Measurements from ENCODE around the gene DPYD.

The DPYD gene

DNA sequence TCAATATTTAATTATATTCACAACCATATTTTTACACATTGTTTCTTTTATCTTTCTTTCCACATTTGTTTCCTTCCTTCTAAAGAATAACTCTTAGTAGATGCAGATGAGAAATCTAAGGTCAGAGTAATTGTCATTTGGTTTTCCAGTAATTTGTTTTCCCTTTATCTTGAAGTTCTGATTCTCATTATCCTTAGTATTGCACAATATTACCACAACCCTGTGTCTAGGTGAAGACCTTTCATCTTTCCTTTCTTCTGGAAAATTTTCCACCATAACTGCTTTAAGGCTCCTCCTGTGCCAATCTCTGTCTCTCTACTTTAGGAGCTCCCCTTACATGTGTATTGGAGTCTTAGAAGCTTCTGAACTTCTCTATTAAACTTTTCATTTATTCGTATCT, 209.0 kb downstream of the DPYD start:
- H3K4me3 ChIP-seq (ENCODE audit: low read depth, low read length) = no peak overlapping the region
- TF ChIP-seq, protein P1, sequence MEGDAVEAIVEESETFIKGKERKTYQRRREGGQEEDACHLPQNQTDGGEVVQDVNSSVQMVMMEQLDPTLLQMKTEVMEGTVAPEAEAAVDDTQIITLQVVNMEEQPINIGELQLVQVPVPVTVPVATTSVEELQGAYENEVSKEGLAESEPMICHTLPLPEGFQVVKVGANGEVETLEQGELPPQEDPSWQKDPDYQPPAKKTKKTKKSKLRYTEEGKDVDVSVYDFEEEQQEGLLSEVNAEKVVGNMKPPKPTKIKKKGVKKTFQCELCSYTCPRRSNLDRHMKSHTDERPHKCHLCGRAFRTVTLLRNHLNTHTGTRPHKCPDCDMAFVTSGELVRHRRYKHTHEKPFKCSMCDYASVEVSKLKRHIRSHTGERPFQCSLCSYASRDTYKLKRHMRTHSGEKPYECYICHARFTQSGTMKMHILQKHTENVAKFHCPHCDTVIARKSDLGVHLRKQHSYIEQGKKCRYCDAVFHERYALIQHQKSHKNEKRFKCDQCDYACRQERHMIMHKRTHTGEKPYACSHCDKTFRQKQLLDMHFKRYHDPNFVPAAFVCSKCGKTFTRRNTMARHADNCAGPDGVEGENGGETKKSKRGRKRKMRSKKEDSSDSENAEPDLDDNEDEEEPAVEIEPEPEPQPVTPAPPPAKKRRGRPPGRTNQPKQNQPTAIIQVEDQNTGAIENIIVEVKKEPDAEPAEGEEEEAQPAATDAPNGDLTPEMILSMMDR (IDR thresholded peaks at IDR 0.05; ENCODE audit: borderline replicate concordance, insufficient read depth, low read depth, low read length) = no peak

- TF ChIP-seq, protein P1 (IDR thresholded peaks at IDR 0.05; ENCODE audit: borderline replicate concordance, insufficient read depth, low read depth, low read length) = no peak
- no peak overlapping the region for H3K4me3 ChIP-seq (ENCODE audit: low read depth, low read length)
Measured at GRCh38 chr1:97693601-97694000, 227.2 kb downstream of the DPYD start.

- H3K4me3 ChIP-seq (ENCODE audit: low read depth, low read length) = no peak overlapping the region
- TF ChIP-seq, protein P1 (IDR thresholded peaks at IDR 0.05; ENCODE audit: borderline replicate concordance, insufficient read depth, low read depth, low read length) = no peak
Measured at GRCh38 chr1:97691325-97691724, 229.5 kb downstream of the DPYD start.

DNA sequence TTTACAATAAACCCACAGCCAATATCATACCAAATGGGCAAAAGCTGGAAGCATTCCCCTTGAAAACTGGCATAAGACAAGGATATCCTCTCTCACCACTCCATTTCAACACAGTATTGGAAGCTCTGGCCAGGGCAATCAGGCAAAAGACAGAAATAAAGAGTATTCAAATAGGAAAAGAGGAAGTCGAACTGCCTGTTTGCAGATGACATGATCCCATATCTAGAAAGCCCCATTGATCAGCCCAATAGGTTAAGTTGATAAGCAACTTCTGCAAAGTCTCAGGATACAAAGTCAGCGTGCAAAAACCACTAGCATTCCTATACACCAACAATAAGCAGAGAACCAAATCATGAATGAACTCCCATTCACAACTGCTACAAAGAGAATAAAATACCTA, 235.5 kb downstream of the DPYD start:
- no peak overlapping the region for H3K4me3 ChIP-seq (ENCODE audit: low read depth, low read length)
- TF ChIP-seq, protein P1 (IDR thresholded peaks at IDR 0.05; ENCODE audit: borderline replicate concordance, insufficient read depth, low read depth, low read length) = no peak

DNA sequence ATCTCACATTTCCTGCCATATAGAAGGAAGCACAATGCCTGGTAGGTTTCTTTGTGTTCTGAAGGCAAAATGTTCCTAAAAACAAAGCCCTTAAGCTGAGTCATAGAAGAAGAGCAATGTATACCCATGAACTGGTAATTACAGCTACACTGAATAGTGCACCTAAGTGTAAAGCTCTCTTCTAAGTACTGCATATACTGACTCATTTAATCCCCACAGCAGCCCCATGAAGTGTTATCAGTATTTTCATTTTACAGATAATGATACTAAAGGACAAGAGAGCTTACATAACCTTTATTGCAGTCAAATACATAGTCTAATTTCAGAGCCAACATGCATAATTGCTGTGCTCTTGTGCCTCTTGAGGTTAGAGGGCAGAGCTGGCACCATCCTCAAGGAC, 239.9 kb downstream of the DPYD start:
- H3K4me3 ChIP-seq (ENCODE audit: low read depth, low read length) = no peak overlapping the region
- TF ChIP-seq, protein P1 (IDR thresholded peaks at IDR 0.05; ENCODE audit: borderline replicate concordance, insufficient read depth, low read depth, low read length) = no peak

GRCh38 chr1:97680470-97680869, 240.4 kb downstream of the DPYD start:
- TF ChIP-seq, protein P1 (IDR thresholded peaks at IDR 0.05; ENCODE audit: borderline replicate concordance, insufficient read depth, low read depth, low read length) = no peak
- no peak overlapping the region for H3K4me3 ChIP-seq (ENCODE audit: low read depth, low read length)

DNA sequence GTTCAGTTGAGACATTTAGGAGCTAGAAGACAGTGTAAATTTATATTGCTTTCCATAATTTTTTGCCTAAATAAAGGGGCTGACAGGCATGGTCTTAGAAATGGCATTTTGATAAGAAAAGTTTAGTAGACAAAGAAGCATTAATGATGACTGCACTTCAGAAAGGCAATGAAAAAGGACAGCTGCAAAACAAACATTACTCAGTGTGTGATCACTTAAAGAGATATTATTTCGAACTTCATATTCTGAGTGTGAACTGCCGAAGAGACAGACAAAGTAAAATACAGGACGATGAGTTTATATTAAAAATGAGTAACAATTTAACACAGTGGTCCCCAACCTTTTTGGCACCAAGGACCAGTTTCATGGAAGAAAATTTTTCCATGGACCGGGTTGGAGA, 243.1 kb downstream of the DPYD start:
- TF ChIP-seq, protein P1 (IDR thresholded peaks at IDR 0.05; ENCODE audit: borderline replicate concordance, insufficient read depth, low read depth, low read length) = no peak
- no peak overlapping the region for H3K4me3 ChIP-seq (ENCODE audit: low read depth, low read length)
